ENCODE data around the gene IL1RL2.

IL1RL2 gene

DNA sequence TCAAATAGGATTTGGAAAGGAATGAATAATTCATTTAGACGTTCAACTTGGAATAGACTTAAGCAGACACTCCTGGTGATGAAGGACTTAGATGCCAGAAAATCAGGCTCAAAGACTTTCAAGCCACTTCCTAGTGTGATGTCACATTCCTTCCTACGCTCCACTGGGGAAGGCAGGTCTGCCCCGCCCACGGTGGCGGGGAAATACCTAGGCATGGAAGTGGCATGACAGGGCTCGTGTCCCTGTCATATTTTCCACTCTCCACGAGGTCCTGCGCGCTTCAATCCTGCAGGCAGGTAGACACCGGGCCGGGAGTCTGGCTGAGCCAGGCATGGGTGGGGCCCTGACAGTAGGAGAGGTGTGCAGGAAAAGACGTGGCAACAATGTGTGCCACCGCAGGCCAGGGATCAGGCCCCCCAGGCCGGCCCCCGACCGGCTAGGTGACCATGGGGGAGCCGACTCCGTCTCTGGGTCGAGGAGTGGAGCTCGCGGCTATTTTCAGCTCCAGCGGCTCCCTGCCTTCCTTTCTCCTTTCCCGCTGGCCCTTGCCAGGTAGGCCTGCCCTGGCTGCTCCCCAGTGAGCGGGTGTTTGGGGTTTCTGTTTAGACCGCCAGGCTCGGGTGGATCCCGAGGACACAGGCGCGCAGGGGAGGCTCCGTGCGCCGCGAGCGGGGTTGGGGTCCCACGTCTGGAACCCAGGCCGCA lies at the start of gene IL1RL2:
Gene IL1RL2 (plus strand): TSS at position 233 of the 705 bp plus-strand sequence. CDS start 845 bp downstream, outside the sequence.
- Histone ChIP-seq H3K4me3 (ENCODE audit: low read depth in 1 of 2, low read length in 2 of 2) (peak within 1 kb of the TSS; percentile 70 to 73), H3K27me3 (ENCODE audit: control insufficient read depth in 1 of 2, insufficient read depth in 2 of 2, low read length in 2 of 2) (peaks cover 0 to 6% of the 10 kb centered on the region in 2 donors), H3K36me3 (ENCODE audit: insufficient read depth, low read length) (no peaks in the 10 kb centered on the region), H3K9ac (ENCODE audit: low read length) (peak within 1 kb of the TSS; percentile 43), H3K4me1 (ENCODE audit: insufficient read depth, low read length) (peaks cover 5% of the 10 kb centered on the region), H3K9me3 (ENCODE audit: low read length) (no peaks in the 10 kb centered on the region), H3K27ac (ENCODE audit: low read depth, low read length) (peak within 1 kb of the TSS; percentile 14)

DNA sequence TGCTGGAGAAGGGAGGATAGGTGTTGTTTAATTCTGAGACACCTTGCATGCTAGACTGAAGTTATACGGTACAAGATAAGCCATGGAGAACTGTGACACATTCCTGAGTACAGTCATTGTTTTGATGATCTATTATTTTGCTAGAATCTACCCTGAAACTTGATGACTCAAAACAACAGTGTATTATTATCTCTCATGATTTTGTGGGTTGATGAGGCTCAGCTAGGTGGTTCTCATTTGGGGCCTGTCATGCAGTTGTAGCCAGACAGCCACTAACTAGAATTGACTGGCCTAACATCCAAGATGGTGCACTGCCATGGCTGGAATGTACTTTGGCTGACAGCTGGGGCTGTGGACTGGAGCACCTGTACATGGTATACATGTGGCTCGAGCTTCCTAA lies 49.7 kb upstream of the IL1RL2 start:
- H3K4me1 ChIP-seq (ENCODE audit: insufficient read depth, low read length): peaks cover 9% of the 10 kb centered on the region
- H3K27ac ChIP-seq (ENCODE audit: low read depth, low read length): no peak overlapping the region
- H3K36me3 ChIP-seq (ENCODE audit: insufficient read depth, low read length): no peaks in the 10 kb centered on the region
- H3K27me3 ChIP-seq (ENCODE audit: control insufficient read depth in 1 of 2, insufficient read depth in 2 of 2, low read length in 2 of 2): no peaks in the 10 kb centered on the region
- H3K9ac ChIP-seq (ENCODE audit: low read length): no peak overlapping the region
- H3K9me3 ChIP-seq (ENCODE audit: low read length): no peaks in the 10 kb centered on the region
- H3K4me3 ChIP-seq (ENCODE audit: low read depth in 1 of 2, low read length in 2 of 2): no peak overlapping the region

DNA sequence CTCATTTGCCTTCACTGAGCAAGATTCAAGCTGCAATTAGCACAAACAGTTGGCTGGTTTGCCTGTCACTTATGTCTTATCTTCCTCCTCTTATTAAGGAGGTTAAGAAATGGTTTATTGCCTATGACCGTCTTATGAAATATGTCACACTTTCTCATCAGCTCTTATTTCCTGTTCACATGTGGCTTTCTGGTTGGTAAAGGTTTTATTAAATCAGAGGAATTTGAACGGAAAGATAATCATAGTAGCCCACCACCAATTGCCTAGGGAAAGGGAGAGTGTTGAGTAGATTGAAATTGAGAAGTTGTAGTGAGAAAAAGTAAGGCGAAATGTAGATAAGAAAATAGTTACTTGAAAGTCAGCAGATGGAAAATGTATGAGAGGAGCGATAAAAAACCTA lies 48.5 kb upstream of the IL1RL2 start:
- Histone ChIP-seq H3K9ac (ENCODE audit: low read length) (no peak overlapping the region), H3K4me1 (ENCODE audit: insufficient read depth, low read length) (peaks cover 14% of the 10 kb centered on the region), H3K27me3 (ENCODE audit: control insufficient read depth in 1 of 2, insufficient read depth in 2 of 2, low read length in 2 of 2) (no peaks in the 10 kb centered on the region), H3K27ac (ENCODE audit: low read depth, low read length) (no peak overlapping the region), H3K36me3 (ENCODE audit: insufficient read depth, low read length) (no peaks in the 10 kb centered on the region), H3K9me3 (ENCODE audit: low read length) (no peaks in the 10 kb centered on the region), H3K4me3 (ENCODE audit: low read depth in 1 of 2, low read length in 2 of 2) (no peak overlapping the region)

DNA sequence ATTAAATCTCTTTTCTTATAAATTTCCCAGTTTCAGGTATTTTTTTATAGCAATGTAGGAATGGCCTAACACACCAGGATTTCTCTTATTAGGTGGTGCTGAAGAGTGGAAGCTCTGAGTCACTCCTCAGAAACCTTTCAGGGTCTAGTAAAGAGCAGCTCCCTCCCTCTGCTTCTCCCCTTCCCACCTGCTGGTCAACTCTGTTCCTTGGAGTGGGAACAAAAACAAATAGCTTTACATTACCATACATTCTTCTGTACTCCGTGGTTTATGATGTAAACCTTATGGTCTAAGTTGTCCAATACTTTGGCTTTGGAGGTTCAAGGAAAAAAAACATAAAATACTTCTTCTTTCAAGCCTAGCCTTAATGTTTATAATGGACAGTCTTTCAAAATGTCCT lies 47.0 kb upstream of the IL1RL2 start:
- no peaks in the 10 kb centered on the region for H3K27me3 ChIP-seq (ENCODE audit: control insufficient read depth in 1 of 2, insufficient read depth in 2 of 2, low read length in 2 of 2)
- no peak overlapping the region for H3K27ac ChIP-seq (ENCODE audit: low read depth, low read length)
- H3K36me3 ChIP-seq (ENCODE audit: insufficient read depth, low read length): no peaks in the 10 kb centered on the region
- H3K9ac ChIP-seq (ENCODE audit: low read length): no peak overlapping the region
- no peaks in the 10 kb centered on the region for H3K9me3 ChIP-seq (ENCODE audit: low read length)
- H3K4me3 ChIP-seq (ENCODE audit: low read depth in 1 of 2, low read length in 2 of 2): no peak overlapping the region
- H3K4me1 ChIP-seq (ENCODE audit: insufficient read depth, low read length): peaks cover 24% of the 10 kb centered on the region

- Histone ChIP-seq H3K4me3 (ENCODE audit: low read depth in 1 of 2, low read length in 2 of 2) (no peak overlapping the region), H3K9ac (ENCODE audit: low read length) (no peak overlapping the region), H3K4me1 (ENCODE audit: insufficient read depth, low read length) (peaks cover 24% of the 10 kb centered on the region), H3K27me3 (ENCODE audit: control insufficient read depth in 1 of 2, insufficient read depth in 2 of 2, low read length in 2 of 2) (no peaks in the 10 kb centered on the region), H3K36me3 (ENCODE audit: insufficient read depth, low read length) (no peaks in the 10 kb centered on the region), H3K9me3 (ENCODE audit: low read length) (no peaks in the 10 kb centered on the region), H3K27ac (ENCODE audit: low read depth, low read length) (no peak overlapping the region)
Measured at GRCh38 chr2:102140377-102140776, 46.4 kb upstream of the IL1RL2 start.

GRCh38 chr2:102141011-102141943 lies 45.5 kb upstream of the IL1RL2 start:
- Histone ChIP-seq H3K4me1 (ENCODE audit: insufficient read depth, low read length) (peaks cover 24% of the 10 kb centered on the region), H3K4me3 (ENCODE audit: low read depth in 1 of 2, low read length in 2 of 2) (peak overlapping the region in 1 of 2 donors; percentile 69), H3K36me3 (ENCODE audit: insufficient read depth, low read length) (no peaks in the 10 kb centered on the region), H3K9me3 (ENCODE audit: low read length) (no peaks in the 10 kb centered on the region), H3K27ac (ENCODE audit: low read depth, low read length) (peak overlapping the region; percentile 83), H3K9ac (ENCODE audit: low read length) (no peak overlapping the region), H3K27me3 (ENCODE audit: control insufficient read depth in 1 of 2, insufficient read depth in 2 of 2, low read length in 2 of 2) (no peaks in the 10 kb centered on the region)

DNA sequence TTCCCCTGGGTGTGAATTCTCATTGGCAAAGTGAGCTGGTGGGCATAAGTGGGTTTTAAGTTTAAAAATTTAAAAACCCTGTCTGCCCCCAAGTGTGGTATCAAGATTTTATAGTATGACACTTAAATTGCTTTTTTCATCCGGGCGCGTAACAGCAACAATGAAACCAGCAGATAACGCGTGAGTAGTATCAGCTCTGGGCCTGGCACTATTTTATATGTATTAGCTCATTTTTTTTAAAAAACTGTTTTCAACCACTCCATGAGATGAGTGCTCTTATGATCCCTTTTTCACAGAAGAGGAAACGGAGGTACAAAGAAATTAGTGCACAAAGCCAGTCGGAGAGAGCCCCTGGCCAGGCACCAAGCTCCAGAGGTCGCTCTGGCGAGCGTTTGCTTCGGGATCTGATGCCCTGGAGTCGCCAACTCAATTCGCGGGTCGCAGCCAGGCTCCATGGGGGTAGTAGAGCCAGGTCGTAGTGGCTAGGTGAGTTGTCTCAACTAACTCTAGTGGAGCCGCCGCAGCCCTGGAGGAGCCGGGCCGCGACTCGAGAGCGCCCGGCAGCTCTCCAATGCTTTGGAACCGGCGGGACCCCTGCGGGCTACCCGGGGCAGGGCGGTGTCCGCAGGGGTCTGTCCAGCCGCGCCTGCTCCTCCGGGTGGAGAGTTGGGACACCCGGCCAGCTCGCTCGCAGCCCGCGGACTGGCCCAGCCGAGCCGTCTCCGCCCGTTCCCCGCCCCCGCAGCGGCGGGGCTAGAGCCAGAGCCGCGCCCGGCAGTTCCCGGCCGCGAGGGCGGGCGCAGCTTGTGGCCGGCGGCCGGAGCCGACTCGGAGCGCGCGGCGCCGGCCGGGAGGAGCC lies 44.6 kb upstream of the IL1RL2 start, which contains the start of gene IL1R1:
Gene IL1R1 (plus strand): TSS at position 777 of the 859 bp plus-strand sequence. CDS start 14,979 bp downstream, outside the sequence.
- H3K27me3 ChIP-seq (ENCODE audit: control insufficient read depth in 1 of 2, insufficient read depth in 2 of 2, low read length in 2 of 2): no peaks in the 10 kb centered on the region

GRCh38 chr2:102142829-102143449 lies 43.9 kb upstream of the IL1RL2 start:
- no peaks in the 10 kb centered on the region for H3K9me3 ChIP-seq (ENCODE audit: low read length)
- peak overlapping the region; percentile 54 to 78 for H3K4me3 ChIP-seq (ENCODE audit: low read depth in 1 of 2, low read length in 2 of 2)
- peak overlapping the region; percentile 67 for H3K27ac ChIP-seq (ENCODE audit: low read depth, low read length)
- no peaks in the 10 kb centered on the region for H3K27me3 ChIP-seq (ENCODE audit: control insufficient read depth in 1 of 2, insufficient read depth in 2 of 2, low read length in 2 of 2)
- H3K36me3 ChIP-seq (ENCODE audit: insufficient read depth, low read length): no peaks in the 10 kb centered on the region
- peaks cover 24% of the 10 kb centered on the region for H3K4me1 ChIP-seq (ENCODE audit: insufficient read depth, low read length)
- H3K9ac ChIP-seq (ENCODE audit: low read length): peak overlapping the region; percentile 79

More for the DNA sequence above, 44.6 kb upstream of the IL1RL2 start, which contains the start of gene IL1R1:
- Histone ChIP-seq H3K36me3 (ENCODE audit: insufficient read depth, low read length) (no peaks in the 10 kb centered on the region), H3K4me3 (ENCODE audit: low read depth in 1 of 2, low read length in 2 of 2) (peak within 1 kb of the TSS; percentile 69 to 78), H3K9ac (ENCODE audit: low read length) (peak within 1 kb of the TSS; percentile 79), H3K9me3 (ENCODE audit: low read length) (no peaks in the 10 kb centered on the region), H3K27ac (ENCODE audit: low read depth, low read length) (peak within 1 kb of the TSS; percentile 83), H3K4me1 (ENCODE audit: insufficient read depth, low read length) (peaks cover 24% of the 10 kb centered on the region)

DNA sequence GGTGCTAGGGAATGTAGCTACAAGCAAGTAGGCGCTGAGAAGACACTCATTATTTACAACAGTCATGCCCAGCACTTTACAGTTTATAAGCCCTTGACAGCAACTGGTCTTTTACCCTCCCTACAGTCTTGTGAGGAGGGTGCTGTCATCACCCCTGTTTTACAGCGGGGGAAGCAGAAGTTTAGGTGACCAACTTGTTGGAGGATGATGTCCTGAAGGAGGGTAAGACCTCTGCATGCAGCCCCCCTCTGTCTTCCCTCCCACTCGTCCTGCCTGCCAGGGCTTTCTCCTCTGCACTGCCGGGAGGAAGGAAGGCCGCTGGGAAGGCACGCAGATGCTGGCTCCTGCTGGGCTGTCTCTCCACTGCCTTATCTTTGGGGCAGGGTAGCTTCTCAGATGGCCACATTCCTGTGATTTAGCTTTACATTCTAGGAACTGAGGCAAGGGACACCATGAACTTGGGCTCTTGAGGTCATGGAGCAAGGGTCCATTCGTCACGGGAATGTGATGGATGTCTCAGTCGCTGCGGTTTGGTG lies 43.3 kb upstream of the IL1RL2 start:
- Histone ChIP-seq H3K4me1 (ENCODE audit: insufficient read depth, low read length) (peaks cover 24% of the 10 kb centered on the region), H3K36me3 (ENCODE audit: insufficient read depth, low read length) (no peaks in the 10 kb centered on the region), H3K27me3 (ENCODE audit: control insufficient read depth in 1 of 2, insufficient read depth in 2 of 2, low read length in 2 of 2) (no peaks in the 10 kb centered on the region), H3K9me3 (ENCODE audit: low read length) (no peaks in the 10 kb centered on the region), H3K9ac (ENCODE audit: low read length) (peak overlapping the region; percentile 79), H3K4me3 (ENCODE audit: low read depth in 1 of 2, low read length in 2 of 2) (peak overlapping the region; percentile 54 to 78), H3K27ac (ENCODE audit: low read depth, low read length) (peak overlapping the region; percentile 67)

- Histone ChIP-seq H3K4me1 (ENCODE audit: insufficient read depth, low read length) (peaks cover 24% of the 10 kb centered on the region), H3K27ac (ENCODE audit: low read depth, low read length) (no peak overlapping the region)
Measured at GRCh38 chr2:102144128-102144527, 42.7 kb upstream of the IL1RL2 start.

More at GRCh38 chr2:102144128-102144527, 42.7 kb upstream of the IL1RL2 start:
- Histone ChIP-seq H3K9ac (ENCODE audit: low read length) (no peak overlapping the region), H3K27me3 (ENCODE audit: control insufficient read depth in 1 of 2, insufficient read depth in 2 of 2, low read length in 2 of 2) (no peaks in the 10 kb centered on the region), H3K36me3 (ENCODE audit: insufficient read depth, low read length) (no peaks in the 10 kb centered on the region), H3K9me3 (ENCODE audit: low read length) (no peaks in the 10 kb centered on the region), H3K4me3 (ENCODE audit: low read depth in 1 of 2, low read length in 2 of 2) (peak overlapping the region in 1 of 2 donors; percentile 78)

All from muscle layer of colon (tissue), 2 donors.